Left colon (tissue), 2 donors: ENCODE measurements around the gene PRLR. TPM values are rescaled to one million over a fixed set of nuclear protein-coding genes. Genes with fewer than 3 reads are reported as not detected.
A peak's percentile ranks its signal among the peaks of the same experiment; 100 is the strongest.

ENCODE experiments used
- ATAC-seq: fragments of 200-7000 bp; cut with Tn5 transposase; one replicate; pipeline ENCODE4 v1.9.1; 2020; ENCODE audit warnings: mild to moderate bottlenecking, moderate library complexity
- DNase-seq, 2 donors: peaks; one replicate each; pipeline ENCODE4 v3.0.0-alpha.2; 2020
- intact Hi-C, 2 donors: fragments of 100-400 bp; cut with DNase I in 1 of 2; cut with micrococcal nuclease in 1 of 2; formaldehyde crosslinking; loops; one replicate each; pipeline versions ENCODE4 v1.11.2 to v1.14.0; 2022; cut with DNase I, micrococcal nuclease
- total RNA-seq, 2 donors: library from RNA; stranded (reverse); fragmentation: NEBNext Ultra II Directional; extraction: Animal tissue kit (Norgen Biotek cat#: 25700); gene quantifications; one replicate each; pipeline ENCODE4 v1.2.1, GENCODE V29; 2021
- donor health status: DM: no; HTN: no; CAD: no.
- donor health status: DM: yes; HTN: yes; CAD: no.

The PRLR gene
- total RNA-seq, 2 donors from 2014 or later: 28.6 to 41.9 TPM

DNA sequence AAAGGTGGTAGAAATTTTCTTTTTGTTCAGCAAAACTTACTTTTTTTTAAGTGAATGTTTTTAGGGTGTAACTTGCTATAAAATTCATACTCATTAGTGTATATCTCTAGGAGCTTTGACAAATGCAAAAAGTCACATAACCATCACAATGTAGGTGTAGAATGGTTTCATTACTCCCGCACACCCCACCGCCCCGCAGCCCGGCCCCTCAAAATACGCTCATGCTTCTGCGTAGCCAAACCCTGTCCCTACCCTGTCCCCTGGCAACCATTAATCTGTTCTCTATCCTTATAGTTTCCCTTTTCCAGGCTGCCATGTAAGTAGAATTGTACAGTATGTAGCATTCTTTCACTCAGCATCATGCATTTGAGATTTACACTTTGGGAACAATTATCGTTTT lies 9.2 kb upstream of the PRLR start:
- ATAC-seq (no peak), DNase-seq (no peak)
- intact Hi-C loops: no loop called here

DNA sequence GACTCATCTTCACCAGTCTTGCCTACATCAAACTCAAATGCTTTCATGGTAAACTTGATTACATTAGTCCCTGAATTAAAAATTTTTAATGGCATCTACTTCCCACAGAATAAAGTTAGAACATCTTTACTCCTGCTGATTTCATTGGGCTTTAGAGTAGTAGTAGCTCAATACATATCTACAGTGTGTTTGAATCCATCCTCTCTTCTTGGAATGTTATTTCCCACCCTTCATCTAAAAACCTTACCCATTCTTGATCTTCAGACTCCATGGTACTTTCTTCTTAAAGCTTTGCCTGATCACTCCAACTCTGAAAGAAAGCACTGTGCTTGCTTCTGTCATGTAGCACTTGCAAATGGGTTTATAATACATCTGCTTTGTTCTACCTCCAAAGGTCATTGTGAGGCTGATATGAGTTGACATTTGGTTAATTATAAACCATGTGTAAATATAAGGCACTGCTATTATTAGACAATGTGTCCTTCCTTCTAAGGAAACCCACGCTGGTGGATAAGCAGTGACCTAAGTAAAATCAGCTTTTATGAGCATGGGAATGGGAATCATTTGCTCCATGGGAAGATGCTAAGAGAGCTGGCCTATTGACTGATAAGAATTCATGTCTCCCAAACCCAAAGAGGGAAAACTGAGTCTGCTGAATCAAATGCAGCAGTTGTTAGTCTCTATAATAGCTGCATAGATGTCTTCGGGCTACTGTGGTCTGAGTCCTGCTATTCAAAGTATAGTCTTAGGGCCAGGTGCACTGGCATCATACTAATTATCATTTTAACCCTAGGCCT lies 7.5 kb upstream of the PRLR start:
- DNase-seq (no peak), ATAC-seq (peak; percentile 93)
- intact Hi-C loops: no loop called here

DNA sequence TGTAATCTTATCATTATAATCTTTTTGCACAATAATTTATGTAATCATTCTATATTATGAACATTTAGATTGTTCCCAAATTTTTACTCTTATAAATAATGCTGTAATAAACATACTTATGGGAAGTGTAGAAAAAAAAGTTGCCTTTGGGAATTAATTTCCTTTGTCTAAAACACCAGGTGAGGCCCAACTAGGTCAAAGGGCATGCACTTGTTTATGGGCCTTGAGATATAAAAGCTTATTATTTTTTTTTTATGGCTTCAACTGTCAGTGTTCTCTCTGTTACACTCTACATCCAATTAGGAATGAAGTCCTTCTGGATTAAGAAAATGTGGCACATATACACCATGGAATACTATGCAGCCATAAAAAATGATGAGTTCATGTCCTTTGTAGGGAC lies 6.5 kb upstream of the PRLR start:
- ATAC-seq: peak; percentile 45
- intact Hi-C loops: no loop called here
- no peak for DNase-seq

DNA sequence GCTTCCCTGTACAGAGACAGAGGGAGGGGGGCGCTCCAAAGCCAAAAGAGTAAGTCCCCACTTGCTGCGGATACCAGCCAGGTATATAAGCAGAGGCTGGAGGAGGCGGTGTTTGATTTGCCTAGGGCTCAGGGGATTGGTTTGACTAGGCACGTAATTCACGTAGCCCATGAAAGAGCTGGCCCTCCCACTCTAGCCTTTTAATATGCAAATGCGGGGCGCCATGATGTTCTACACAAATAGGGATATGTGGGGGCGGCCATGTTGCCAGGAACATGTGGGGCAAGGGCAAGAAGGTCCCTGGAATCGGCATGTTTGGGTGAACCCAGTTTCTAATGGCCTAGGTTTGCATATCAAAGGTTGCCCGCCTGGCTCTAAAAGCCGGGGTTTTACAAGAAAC lies 3.3 kb upstream of the PRLR start:
- no peak for DNase-seq
- intact Hi-C loops: no loop called here
- no peak for ATAC-seq

DNA sequence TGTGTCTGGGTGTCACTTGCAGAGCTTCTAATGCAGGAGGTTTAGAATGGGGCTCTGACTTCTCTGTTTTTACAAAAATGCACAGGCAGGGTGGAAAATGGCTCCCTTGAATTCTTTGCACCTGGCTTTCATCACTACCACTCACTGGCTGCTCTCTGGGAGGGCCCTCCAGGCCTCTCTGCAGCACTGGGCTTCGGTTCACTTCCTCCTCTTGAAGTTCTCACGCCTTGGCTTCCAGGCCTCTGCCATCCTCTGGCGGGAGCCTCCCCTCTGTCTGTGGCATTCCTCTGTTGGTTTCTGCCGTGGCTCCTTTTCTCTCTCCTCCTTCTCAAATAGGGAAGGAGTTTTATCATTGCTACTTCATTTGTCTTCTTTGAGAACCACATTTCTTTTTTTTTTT lies 2.8 kb upstream of the PRLR start:
- no peak for ATAC-seq
- intact Hi-C loops: no loop called here

DNA sequence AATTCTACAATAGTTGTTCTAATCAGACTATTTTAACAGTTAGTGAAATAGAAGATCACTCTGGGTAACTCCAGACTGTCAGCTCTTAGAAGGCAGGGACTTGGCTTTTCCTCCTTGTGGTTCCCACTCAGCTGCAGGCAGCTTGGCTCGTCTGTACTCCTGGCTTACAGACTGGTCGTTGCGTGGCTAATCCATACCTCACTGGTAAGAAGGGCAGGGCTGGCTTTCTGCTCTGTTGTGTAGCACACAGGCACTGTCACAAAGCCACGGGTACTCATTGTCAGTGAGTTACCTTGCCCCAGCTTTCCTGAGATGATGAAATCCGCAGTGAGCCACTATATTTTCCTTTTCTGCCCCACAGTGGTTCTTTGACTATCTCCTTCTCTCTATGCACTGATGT lies 1.8 kb upstream of the PRLR start:
- intact Hi-C loops: no loop called here
- DNase-seq (no peak), ATAC-seq (no peak)

More for the DNA sequence above, 2.8 kb upstream of the PRLR start:
- DNase-seq: no peak

DNA sequence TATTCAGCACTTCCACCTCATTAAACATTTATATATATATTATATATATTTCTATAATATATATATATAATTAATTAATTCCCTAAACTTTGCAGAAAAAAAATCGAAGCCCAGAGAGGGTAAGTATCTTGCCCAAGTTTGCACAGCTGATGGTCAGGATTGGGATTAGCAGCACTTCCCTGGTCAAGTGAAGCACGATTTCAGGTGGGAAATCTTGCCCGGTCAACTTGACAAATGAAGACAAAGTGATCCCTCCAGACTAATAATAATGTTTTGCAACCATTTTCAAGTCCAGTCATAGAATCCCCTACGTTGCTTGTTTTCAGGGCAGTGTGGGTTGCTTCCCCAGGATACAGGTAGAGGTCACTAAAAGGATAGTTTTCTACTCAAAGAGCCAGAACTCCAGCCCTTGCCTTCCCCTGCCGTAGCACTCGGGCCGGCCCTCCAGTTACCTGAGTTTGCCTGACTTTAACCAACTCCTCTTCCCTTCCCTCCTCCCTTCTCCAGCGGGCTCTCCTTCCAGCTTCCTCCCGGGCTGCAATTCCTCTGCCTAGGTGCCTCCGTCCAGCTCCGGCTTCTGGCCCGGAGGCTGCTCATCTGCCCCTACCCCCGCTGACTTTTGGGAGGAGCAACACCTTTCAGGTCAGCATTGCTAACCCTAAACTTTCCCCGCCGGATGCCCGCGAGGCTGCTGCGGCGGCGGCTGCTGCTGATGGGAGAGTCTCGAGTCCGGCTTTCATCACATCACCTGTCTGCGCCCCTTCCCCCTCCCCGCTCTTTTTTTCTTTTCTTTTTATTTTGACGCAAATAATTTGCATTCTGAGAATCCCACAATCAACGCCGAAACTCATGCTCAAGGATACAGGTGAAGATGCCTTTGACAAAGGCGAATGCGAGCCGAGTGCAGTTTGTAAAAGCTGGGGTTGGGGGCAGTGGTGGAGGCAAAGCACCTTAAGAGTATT lies 930 bp downstream of the PRLR start:
- intact Hi-C loops: no loop called here
- peak; percentile 80 for ATAC-seq
- peak; percentile 61 to 67 for DNase-seq

DNA sequence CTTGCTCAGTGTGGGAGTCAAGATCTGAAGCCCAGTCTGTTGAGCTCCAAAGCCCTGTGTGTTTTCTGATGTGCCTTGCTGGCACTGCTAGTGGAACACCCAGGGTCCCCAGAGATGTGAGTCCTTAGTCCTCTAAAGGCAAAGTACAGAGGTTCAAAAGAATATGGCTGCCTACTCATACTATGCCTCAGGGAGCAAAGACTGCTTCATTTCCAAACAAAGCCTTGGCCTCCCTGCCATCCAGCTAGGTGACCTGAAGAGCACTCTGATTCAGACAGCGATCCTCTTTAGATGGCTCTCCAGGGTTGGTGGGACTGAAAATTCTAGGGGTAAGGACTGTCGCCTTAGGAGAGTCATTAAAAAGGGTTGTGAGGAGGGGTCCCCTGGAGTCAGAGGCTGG lies 2.0 kb downstream of the PRLR start:
- DNase-seq (no peak), ATAC-seq (no peak)
- intact Hi-C loops: no loop called here

DNA sequence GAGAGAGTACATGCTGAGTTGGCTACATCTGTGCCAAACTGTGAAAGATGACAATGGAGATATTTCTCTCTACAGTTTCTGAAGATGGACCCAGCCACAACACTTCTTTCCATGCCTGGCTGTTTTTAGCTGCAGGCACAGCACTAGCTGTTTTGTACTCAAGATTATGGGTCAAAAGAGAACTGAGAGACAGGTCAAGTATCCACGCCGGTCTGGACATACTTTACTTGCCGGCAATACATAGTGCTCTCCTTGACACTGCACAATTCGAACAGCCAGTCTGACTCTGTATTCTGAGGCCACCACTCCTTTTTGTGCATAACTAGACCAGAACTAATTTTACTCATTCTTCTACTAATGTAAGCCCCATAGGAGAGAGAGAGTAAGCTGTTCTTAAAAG lies 2.6 kb downstream of the PRLR start:
- DNase-seq: no peak
- no peak for ATAC-seq
- intact Hi-C loops: no loop called here

DNA sequence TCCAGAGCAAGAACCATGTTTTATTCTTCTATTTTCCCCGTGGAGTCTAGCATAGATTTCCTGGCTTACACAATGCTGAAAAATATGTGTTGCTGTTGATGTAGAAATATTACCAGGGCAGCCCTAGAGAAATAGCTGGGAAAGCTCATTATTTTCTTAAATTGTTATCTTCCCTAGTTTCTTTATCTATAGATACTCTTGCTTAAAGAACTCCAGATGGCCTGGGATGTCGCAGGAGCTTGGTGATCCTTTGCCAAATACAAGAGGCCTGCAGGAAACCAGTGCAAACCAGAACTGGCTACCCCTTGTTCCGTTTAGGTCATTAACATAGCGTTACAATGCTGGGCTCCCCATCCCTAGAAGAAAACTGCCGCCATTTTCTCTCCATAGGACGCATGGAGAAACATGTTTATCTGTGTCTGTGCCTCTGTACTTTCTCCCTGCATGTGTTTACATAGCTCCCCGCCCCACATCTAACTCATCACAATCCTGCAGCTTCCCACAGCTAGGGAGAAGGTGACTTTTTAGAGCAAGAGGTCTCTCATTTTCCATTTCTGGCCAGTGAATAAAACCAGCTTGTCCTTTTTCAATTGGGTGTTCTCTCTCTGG lies 6.4 kb downstream of the PRLR start:
- peak; percentile 81 for ATAC-seq

DNA sequence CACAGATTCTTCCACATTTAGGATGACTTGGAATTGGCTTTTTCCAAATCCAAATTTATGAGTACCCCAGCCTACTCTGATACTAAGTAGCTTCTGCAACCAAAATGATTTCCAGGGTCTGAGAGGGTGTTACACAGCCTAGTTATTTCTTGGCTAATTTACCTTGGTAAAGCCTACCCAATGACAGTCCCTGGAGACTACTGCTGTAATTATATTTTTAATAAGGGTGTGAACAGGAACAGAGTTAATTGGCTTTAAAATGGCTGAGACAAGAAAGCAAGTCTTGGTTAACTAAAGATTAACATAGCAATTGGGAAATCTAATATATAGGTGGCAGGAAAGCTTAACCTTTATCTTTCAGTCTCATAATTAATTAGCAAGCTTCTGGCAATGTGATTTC lies 9.3 kb downstream of the PRLR start:
- DNase-seq (no peak), ATAC-seq (no peak)
- intact Hi-C loops: no loop called here

More for the DNA sequence above, 6.4 kb downstream of the PRLR start:
- no peak for DNase-seq
- intact Hi-C loops: no loop called here

DNA sequence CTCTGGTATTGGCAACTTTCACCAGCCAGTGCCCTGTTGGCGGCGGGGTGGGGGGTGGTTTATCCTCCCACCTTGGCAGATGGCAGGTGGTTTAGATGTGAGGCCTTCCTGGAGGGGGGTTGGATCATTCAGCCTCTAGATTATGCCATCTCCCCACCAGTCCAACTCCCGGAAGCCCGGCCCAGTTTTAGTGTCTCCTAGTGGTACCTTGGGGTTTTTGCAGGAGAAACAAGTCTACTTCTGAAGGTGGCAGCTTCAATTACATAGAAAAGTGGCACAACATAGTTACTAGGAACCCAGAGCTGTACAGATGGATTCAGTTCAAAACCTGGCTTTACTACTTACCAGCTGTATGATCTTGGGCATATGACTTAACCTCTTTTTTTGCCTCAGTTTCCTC lies 11.3 kb downstream of the PRLR start:
- no peak for DNase-seq
- intact Hi-C loops: no loop called here
- no peak for ATAC-seq

DNA sequence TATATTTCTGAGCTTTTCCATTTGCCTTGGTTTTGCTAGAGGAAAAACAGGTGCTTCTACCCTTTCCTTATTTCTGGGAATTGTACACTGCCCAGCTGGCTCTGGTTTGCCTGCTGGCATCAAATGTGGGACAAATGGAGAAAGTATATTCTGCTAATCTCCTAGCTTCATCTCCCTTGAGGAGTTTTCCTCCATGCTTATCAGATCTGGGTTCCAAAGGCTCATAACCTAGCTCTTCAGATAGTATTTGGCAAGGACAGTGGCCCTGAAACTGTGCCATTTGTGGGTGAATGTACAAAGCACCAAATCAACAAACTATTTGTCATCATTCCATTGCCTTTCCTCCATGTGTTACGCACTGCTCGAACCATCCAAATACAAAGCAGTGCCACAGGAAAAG lies 16.2 kb downstream of the PRLR start:
- intact Hi-C loops: no loop called here
- ATAC-seq (no peak), DNase-seq (no peak)

DNA sequence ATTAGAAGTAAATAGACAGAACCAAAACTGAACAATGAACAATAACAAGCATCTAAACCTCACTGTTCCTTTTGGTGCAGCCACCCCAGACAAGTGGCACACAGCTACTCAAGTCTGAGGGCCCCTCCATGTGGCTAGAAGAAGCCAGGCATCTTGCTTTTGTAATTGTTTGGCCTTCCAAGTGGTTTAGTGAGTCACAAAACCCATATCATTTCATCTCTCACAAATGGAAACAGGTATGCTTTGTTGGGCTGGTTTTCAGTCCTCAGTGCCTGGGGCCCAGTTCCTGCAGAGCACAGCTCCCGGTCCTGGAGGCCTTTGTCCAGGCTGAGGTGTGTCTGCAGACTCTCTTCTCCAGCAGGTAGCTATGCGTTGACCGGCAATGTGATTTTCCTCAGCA lies 16.7 kb downstream of the PRLR start:
- DNase-seq (no peak), ATAC-seq (no peak)
- intact Hi-C loops: no loop called here

DNA sequence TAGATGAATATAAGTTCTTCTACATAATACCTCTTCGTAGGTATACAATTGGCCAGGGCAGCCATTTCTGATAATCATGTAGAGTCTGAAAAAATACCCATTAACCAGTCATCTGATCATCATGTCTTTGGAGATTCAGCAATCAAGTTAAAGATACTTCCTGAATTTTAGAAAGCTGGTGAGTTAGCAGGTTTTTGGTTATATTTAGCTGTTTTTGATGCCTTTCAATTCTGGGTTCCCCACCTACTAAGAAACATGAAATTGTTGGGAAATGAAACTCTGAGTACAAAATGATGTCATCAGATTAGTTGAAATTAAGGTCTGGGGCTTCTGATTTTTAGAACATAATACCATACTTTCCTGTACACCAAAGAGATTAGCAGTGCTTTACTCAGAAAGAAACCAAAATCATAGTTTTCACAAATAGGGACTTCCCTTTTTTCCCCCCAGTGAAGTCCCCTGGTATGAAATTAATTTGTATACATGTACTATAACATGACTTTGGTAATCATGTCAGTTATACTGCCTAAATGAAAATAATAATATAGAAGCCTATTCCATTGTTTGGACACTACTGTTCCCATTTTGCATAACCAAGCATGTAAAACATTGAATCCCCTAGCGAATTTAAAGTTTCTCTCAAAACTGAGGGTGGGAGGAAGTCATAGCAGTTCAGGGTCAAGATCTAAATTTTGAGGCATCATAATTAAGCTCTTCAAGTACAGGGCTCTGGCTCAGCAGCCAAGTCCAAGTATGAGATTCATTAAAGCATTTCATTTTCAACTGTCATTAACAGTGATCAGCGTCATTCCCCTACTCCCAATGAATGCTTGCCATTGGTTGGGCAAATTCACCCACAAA lies 17.9 kb downstream of the PRLR start:
- ATAC-seq: no peak
- intact Hi-C loops: no loop called here
- no peak for DNase-seq

DNA sequence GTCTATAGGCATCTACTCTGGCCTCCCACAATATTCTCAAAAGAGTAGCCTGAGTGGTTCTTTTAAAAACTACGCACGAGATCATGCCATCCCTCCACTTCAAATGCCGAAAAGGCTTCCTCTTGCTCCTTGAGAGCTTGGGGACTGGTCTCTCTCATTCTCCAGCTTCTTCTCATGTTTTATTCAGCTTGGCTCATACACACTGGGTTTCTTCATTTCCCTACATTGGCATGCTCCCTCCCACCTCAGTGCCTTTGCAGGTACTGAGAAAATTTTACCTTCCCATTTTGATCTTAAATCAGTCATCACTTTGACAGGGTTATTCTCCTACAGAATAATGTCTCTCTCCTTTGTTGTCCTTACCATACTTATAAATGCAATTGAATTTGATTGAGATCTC lies 20.4 kb downstream of the PRLR start:
- intact Hi-C loops: no loop called here
- ATAC-seq (no peak), DNase-seq (no peak)

DNA sequence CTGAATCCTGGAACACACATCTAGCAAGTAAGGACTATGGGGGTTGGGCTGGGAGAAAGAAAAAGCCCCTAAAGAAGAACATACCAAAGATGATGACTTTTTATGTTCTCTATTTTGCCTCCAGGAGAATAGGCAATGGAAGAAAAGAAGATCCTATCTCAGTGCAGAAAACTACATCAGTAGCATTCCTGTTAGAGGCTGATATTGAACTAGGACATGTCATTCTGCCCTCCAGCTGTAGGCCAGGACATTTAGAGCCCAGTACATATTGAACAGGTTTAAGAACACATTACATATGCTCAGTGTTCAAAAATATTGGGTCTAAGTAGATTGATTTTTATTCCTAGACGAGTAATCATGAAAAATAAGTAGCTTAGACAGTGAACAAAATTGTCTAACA lies 24.7 kb downstream of the PRLR start:
- ATAC-seq (no peak), DNase-seq (no peak)
- intact Hi-C loops: no loop called here

DNA sequence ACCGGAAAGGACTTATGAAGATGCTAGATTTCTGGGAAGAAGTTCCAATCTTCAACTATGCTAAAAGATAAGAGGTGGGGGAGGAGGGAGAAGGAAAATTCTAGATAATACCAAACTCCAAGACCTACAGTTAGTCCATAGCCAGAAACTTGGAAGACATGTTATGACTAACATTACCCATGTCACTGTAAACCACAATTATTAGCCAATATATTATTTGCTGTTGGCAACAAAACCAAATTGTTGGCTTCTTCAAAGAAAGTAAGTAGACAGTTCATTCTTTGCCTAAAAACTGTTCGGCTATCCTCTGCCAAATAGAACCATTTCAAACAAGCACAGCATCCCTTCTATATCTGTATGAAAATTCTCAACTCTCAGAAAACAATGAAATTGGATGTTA lies 25.1 kb downstream of the PRLR start:
- intact Hi-C loops: no loop called here
- ATAC-seq (no peak), DNase-seq (no peak)

DNA sequence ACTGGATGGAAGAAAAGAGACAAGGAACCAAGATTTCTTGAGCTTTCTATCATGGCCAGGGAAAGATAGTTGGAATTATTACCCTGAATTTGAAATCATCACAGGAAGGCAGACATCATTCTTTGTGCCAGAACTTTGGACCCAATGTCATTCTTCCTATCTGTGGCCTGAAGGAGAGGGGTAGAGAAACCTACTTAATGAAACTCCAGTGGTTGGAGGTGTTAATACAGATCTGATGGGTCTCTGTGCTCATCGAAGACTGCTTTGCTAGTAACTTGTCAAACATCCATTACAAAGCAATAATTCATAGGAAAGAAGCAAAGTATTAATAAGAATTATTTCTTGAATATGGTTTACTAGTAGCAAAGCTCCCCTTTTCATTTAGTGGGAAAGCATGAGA lies 26.9 kb downstream of the PRLR start:
- ATAC-seq (no peak), DNase-seq (no peak)
- intact Hi-C loops: no loop called here
